ENCODE measurements around the gene NLGN3. TPM values are rescaled to one million over a fixed set of nuclear protein-coding genes. Genes with fewer than 3 reads are reported as not detected.
A peak's percentile ranks its signal among the peaks of the same experiment; 100 is the strongest.
"Not testable (repeated sequence)": the region's sequence is repeated elsewhere in the genome, so short reads cannot be mapped to it uniquely, and the experiment has no call there.

NLGN3 gene
- total RNA-seq, 2 donors from 2014 or later: 1.1 to 1.8 TPM

GRCh38 chrX:71177327-71177726, 32.7 kb downstream of the NLGN3 start:
- H3K27ac ChIP-seq: no peak overlapping the region
- no peak for ATAC-seq (ENCODE audit: insufficient number of reproducible peaks, low FRiP score, low read depth)
- no peak for TF ChIP-seq CTCF (IDR thresholded peaks at IDR 0.05)
- H3K36me3 ChIP-seq: no peaks in the 10 kb centered on the region
- no peaks in the 10 kb centered on the region for H3K4me1 ChIP-seq (ENCODE audit: control insufficient read depth in 1 of 2, low read depth in 2 of 2)
- no peaks in the 10 kb centered on the region for H3K27me3 ChIP-seq (replicated peaks; ENCODE audit: insufficient read depth)
- H3K9me3 ChIP-seq: no peaks in the 10 kb centered on the region
- H3K4me3 ChIP-seq: no peak overlapping the region
- no peak for DNase-seq (ENCODE audit: low spot score)

GRCh38 chrX:71178908-71179307, 34.3 kb downstream of the NLGN3 start:
- Histone ChIP-seq H3K9me3 (no peaks in the 10 kb centered on the region), H3K4me1 (ENCODE audit: control insufficient read depth in 1 of 2, low read depth in 2 of 2) (peaks cover 0 to 6% of the 10 kb centered on the region in 2 donors), H3K27me3 (replicated peaks; ENCODE audit: insufficient read depth) (no peaks in the 10 kb centered on the region), H3K36me3 (no peaks in the 10 kb centered on the region), H3K4me3 (no peak overlapping the region), H3K27ac (no peak overlapping the region)
- TF ChIP-seq CTCF (IDR thresholded peaks at IDR 0.05): peak; percentile 57
- DNase-seq (ENCODE audit: low spot score): no peak
- no peak for ATAC-seq (ENCODE audit: insufficient number of reproducible peaks, low FRiP score, low read depth)

- H3K27ac ChIP-seq; H3K9me3 ChIP-seq; H3K4me3 ChIP-seq; H3K27me3 ChIP-seq (replicated peaks; ENCODE audit: insufficient read depth); DNase-seq (ENCODE audit: low spot score); H3K4me1 ChIP-seq (ENCODE audit: control insufficient read depth in 1 of 2, low read depth in 2 of 2); ATAC-seq (ENCODE audit: insufficient number of reproducible peaks, low FRiP score, low read depth); H3K36me3 ChIP-seq: not testable (repeated sequence)
Measured at GRCh38 chrX:71180579-71181265, 36.1 kb downstream of the NLGN3 start.

GRCh38 chrX:71181558-71181909, 36.9 kb downstream of the NLGN3 start:
- peaks cover 0 to 6% of the 10 kb centered on the region in 2 donors for H3K4me1 ChIP-seq (ENCODE audit: control insufficient read depth in 1 of 2, low read depth in 2 of 2)
- peak overlapping the region; percentile 73 to 87 for H3K27ac ChIP-seq
- no peak for TF ChIP-seq CTCF (IDR thresholded peaks at IDR 0.05)
- H3K4me3 ChIP-seq: peak overlapping the region; percentile 81
- no peaks in the 10 kb centered on the region for H3K9me3 ChIP-seq
- DNase-seq (ENCODE audit: low spot score) (no peak), ATAC-seq (ENCODE audit: insufficient number of reproducible peaks, low FRiP score, low read depth) (no peak)
- H3K36me3 ChIP-seq: no peaks in the 10 kb centered on the region
- no peaks in the 10 kb centered on the region for H3K27me3 ChIP-seq (replicated peaks; ENCODE audit: insufficient read depth)

- H3K9me3 ChIP-seq: no peaks in the 10 kb centered on the region
- no peaks in the 10 kb centered on the region for H3K27me3 ChIP-seq (replicated peaks; ENCODE audit: insufficient read depth)
- no peaks in the 10 kb centered on the region for H3K36me3 ChIP-seq
- peaks cover 0 to 6% of the 10 kb centered on the region in 2 donors for H3K4me1 ChIP-seq (ENCODE audit: control insufficient read depth in 1 of 2, low read depth in 2 of 2)
- ATAC-seq (ENCODE audit: insufficient number of reproducible peaks, low FRiP score, low read depth) (peak; percentile 96), DNase-seq (ENCODE audit: low spot score) (peak; percentile 49)
- H3K27ac ChIP-seq: peak overlapping the region; percentile 87 to 88
- TF ChIP-seq CTCF (IDR thresholded peaks at IDR 0.05): no peak
- H3K4me3 ChIP-seq: peak overlapping the region; percentile 81
Measured at GRCh38 chrX:71181910-71182799, 37.5 kb downstream of the NLGN3 start.

Data from thoracic aorta (tissue), 2 donors.